K562 (cell line): Measurements from ENCODE around the gene FRMD5.

Experiments used
- E2F6 ChIP-seq, 2 experiments: IDR thresholded peaks; 2 replicates each; pipeline ENCODE4 v1.6.1; 2011; ENCODE audit warnings: borderline replicate concordance in 1 of 2, control low read depth in 1 of 2, low read depth in 1 of 2, low read length in 1 of 2, mild to moderate bottlenecking in 1 of 2, mixed read lengths in 1 of 2, moderate library complexity in 1 of 2; ENCODE audit not compliant: insufficient read depth in 1 of 2, insufficient read length in 1 of 2, poor library complexity in 1 of 2, severe bottlenecking in 1 of 2; ENCODE audit errors: extremely low read depth in 1 of 2
- HDAC2 ChIP-seq: fragments of 450-650 bp; IDR thresholded peaks from 2 replicates; pipeline ENCODE4 v1.6.1; 2016; ENCODE audit warnings: mild to moderate bottlenecking
- JUN ChIP-seq, 2 experiments: sonication (generic) in 1 of 2; formaldehyde crosslinking in 1 of 2; IDR thresholded peaks; 2 replicates each; pipeline versions ENCODE4 v1.6.1 to v1.8.0; 2012 to 2022; ENCODE audit warnings: borderline replicate concordance in 2 of 2, mild to moderate bottlenecking in 2 of 2, improper control_type of control experiment in 1 of 2, low read depth in 1 of 2, low read length in 1 of 2, missing genetic modification reagents in 1 of 2
- RFX5 ChIP-seq: IDR thresholded peaks from 2 replicates; pipeline ENCODE4 v1.6.1; 2011; ENCODE audit warnings: low read depth, mild to moderate bottlenecking, improper control_type of control experiment, low read length
- THAP7 ChIP-seq: fragments of 250-450 bp; sonication (Bioruptor Pico); IDR thresholded peaks from 2 replicates; pipeline ENCODE4 v1.5.0; 2021
- VEZF1 ChIP-seq: fragments of 200-800 bp; sonication (Bioruptor generic); IDR thresholded peaks from 2 replicates; pipeline ENCODE4 v1.6.1; 2017; ENCODE audit warnings: missing genetic modification characterization, missing compliant biosample characterization
- ZHX1 ChIP-seq: fragments of 150-350 bp; conservative IDR thresholded peaks from 2 replicates; pipeline ENCODE4 v1.6.1; 2014; ENCODE audit warnings: low read length

GRCh38 chr15:44087578-44088465 is 107.2 kb downstream of the FRMD5 start:
- TF ChIP-seq RFX5: no peak
- TF ChIP-seq ZHX1: no peak
- no peak for TF ChIP-seq JUN (IDR thresholded peaks at IDR 0.05; ENCODE audit: borderline replicate concordance, low read depth, low read length)
- TF ChIP-seq JUN (CRISPR knock-in tag; IDR thresholded peaks at IDR 0.05; ENCODE audit: borderline replicate concordance): no peak
- TF ChIP-seq THAP7 (CRISPR knock-in tag): no peak
- no peak for TF ChIP-seq E2F6 (IDR thresholded peaks at IDR 0.05; ENCODE audit: borderline replicate concordance in 1 of 2, extremely low read depth in 1 of 2, insufficient read depth in 1 of 2, insufficient read length in 1 of 2, low read depth in 1 of 2, low read length in 1 of 2, poor library complexity in 1 of 2, severe bottlenecking in 1 of 2)
- TF ChIP-seq HDAC2: no peak
- no peak for TF ChIP-seq VEZF1 (CRISPR knock-in tag)
